ENCODE data around the gene MAML3.
"Not testable (repeated sequence)": the region's sequence is repeated elsewhere in the genome, so short reads cannot be mapped to it uniquely, and the experiment has no call there.

MAML3 gene

DNA sequence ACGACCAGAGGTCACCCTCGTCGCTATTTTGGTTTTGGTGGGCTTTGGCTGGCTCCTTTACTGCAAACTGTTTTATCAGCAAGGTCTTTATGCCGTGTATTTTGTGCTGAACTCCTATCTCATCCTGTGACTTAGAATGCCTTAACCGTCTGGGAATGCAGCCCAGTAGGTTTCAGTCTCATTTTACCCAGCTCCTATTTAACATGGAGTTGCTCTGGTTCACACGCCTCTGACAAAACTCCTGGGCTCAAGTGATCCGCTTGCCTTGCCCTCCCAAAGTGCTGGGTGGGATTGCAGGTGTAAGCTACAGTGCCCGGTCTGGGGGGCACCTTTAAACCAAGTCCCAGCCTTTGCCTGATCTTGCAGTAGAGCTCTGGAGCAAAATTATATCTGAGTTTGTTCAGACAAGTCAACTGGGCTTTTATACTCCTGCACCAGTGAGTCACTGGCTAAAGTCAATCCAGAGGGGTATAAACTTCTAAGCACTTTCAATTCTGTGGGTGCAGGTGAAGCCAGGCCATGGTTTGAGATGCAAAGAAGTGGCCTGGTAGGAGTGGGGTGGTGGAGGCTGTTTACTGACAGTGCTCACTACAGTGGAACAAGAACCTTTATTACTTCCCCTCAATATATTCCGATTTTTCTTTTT lies 438.1 kb downstream of the MAML3 start:
- Histone ChIP-seq H3K36me3 (ENCODE audit: control insufficient read depth in 1 of 2, insufficient read depth in 2 of 2, low read length in 2 of 2) (peaks cover 13 to 14% of the 10 kb centered on the region in 2 donors), H3K27ac (ENCODE audit: low read length) (no peak overlapping the region), H3K4me3 (ENCODE audit: low read depth in 1 of 2, low read length in 2 of 2) (no peak overlapping the region), H3K4me1 (ENCODE audit: control insufficient read depth in 1 of 2, insufficient read depth in 2 of 2, low read length in 2 of 2) (peaks cover 0 to 8% of the 10 kb centered on the region in 2 donors), H3K9me3 (ENCODE audit: control insufficient read depth in 1 of 2, low read length in 2 of 2) (no peaks in the 10 kb centered on the region), H3K27me3 (ENCODE audit: low read depth, low read length) (no peaks in the 10 kb centered on the region)

DNA sequence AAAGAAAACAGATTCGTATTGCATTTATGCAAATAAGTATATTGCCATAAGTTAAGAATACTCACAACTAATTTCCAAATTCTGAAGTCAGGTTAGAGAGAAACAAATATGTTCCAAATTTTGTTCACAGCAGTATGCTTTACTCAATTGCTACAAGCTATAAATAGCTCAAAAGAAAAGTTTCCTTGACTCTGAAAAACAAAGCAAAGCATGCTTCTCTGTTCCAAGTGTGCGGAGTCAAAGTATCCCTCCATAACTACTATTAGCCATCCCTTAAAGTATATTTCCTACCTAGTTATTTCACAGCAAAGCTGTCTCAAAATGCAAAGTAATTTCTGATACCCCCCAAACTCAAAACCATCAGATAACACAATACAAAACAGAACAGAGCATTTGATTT lies 441.1 kb downstream of the MAML3 start:
- Histone ChIP-seq H3K4me1 (ENCODE audit: control insufficient read depth in 1 of 2, insufficient read depth in 2 of 2, low read length in 2 of 2) (peaks cover 0 to 17% of the 10 kb centered on the region in 2 donors), H3K36me3 (ENCODE audit: control insufficient read depth in 1 of 2, insufficient read depth in 2 of 2, low read length in 2 of 2) (peaks cover 0 to 9% of the 10 kb centered on the region in 2 donors), H3K9me3 (ENCODE audit: control insufficient read depth in 1 of 2, low read length in 2 of 2) (no peaks in the 10 kb centered on the region), H3K27ac (ENCODE audit: low read length) (no peak overlapping the region), H3K27me3 (ENCODE audit: low read depth, low read length) (no peaks in the 10 kb centered on the region), H3K4me3 (ENCODE audit: low read depth in 1 of 2, low read length in 2 of 2) (no peak overlapping the region)

DNA sequence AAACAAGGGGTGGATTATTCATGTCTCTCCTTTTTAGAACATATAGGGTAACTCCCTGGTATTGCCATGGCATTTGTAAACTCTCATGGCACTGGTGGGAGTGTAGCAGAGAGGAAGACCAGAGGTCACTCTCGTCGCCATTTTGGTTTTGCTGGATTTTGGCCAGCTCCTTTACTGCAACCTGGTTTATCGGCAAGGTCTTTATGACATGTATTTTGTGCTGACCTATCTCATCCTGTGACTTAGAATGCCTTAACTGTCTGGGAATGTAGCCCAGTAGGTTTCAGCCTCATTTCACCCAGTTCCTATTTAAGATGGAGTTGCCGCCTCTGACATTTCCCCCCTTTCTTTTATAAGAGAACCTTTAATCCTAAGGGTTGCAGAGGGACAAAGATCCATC lies 442.5 kb downstream of the MAML3 start:
- Histone ChIP-seq H3K4me3 (ENCODE audit: low read depth in 1 of 2, low read length in 2 of 2) (no peak overlapping the region), H3K27me3 (ENCODE audit: low read depth, low read length) (no peaks in the 10 kb centered on the region), H3K27ac (ENCODE audit: low read length) (no peak overlapping the region), H3K9me3 (ENCODE audit: control insufficient read depth in 1 of 2, low read length in 2 of 2) (no peaks in the 10 kb centered on the region), H3K4me1 (ENCODE audit: control insufficient read depth in 1 of 2, insufficient read depth in 2 of 2, low read length in 2 of 2) (peaks cover 0 to 17% of the 10 kb centered on the region in 2 donors), H3K36me3 (ENCODE audit: control insufficient read depth in 1 of 2, insufficient read depth in 2 of 2, low read length in 2 of 2) (peaks cover 0 to 2% of the 10 kb centered on the region in 2 donors)

DNA sequence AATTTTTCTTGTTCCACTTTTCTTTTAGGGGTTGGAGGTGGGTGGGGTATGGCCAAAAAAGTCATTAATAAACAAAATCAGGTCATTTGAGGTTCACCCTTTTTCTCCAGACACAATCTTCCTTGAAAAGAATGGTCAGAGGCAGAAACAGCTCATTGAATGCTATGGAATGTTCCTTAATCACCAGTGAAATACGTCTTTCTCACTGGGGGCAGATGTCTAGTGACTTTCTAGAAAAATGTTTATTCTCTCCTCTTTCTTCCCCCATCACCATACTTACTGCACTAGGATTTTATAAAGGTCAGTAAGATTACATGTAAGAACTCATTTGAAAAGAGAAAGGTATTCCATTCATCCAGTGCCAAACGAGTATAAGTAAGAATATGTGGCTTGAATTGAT lies 443.9 kb downstream of the MAML3 start:
- H3K9me3 ChIP-seq (ENCODE audit: control insufficient read depth in 1 of 2, low read length in 2 of 2), result no peaks in the 10 kb centered on the region
- H3K4me1 ChIP-seq (ENCODE audit: control insufficient read depth in 1 of 2, insufficient read depth in 2 of 2, low read length in 2 of 2), result peaks cover 0 to 17% of the 10 kb centered on the region in 2 donors
- H3K36me3 ChIP-seq (ENCODE audit: control insufficient read depth in 1 of 2, insufficient read depth in 2 of 2, low read length in 2 of 2), result peaks cover 6 to 12% of the 10 kb centered on the region in 2 donors
- H3K27ac ChIP-seq (ENCODE audit: low read length), result no peak overlapping the region
- no peaks in the 10 kb centered on the region for H3K27me3 ChIP-seq (ENCODE audit: low read depth, low read length)
- H3K4me3 ChIP-seq (ENCODE audit: low read depth in 1 of 2, low read length in 2 of 2), result no peak overlapping the region

DNA sequence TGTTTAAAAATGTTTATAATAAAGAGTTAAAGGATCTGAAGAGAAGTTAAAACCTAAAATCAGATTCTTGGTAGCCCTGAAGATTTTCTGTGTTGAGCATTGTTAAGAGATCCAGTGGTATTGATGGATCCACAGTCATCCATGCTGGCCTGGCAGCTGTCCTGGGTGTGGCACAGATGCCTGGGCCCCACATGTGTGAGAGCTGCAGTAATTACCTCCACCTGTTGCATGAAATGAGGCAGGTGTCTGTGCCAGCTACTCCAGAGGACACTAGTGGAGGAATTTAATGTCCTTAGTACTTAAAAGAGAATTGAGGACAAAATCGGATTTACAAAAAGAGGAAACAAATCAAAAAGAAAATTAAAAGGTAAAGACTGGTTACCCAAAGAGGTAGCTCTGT lies 444.3 kb downstream of the MAML3 start:
- Histone ChIP-seq H3K9me3 (ENCODE audit: control insufficient read depth in 1 of 2, low read length in 2 of 2) (no peaks in the 10 kb centered on the region), H3K27me3 (ENCODE audit: low read depth, low read length) (no peaks in the 10 kb centered on the region), H3K27ac (ENCODE audit: low read length) (no peak overlapping the region), H3K4me3 (ENCODE audit: low read depth in 1 of 2, low read length in 2 of 2) (no peak overlapping the region), H3K4me1 (ENCODE audit: control insufficient read depth in 1 of 2, insufficient read depth in 2 of 2, low read length in 2 of 2) (peaks cover 0 to 17% of the 10 kb centered on the region in 2 donors), H3K36me3 (ENCODE audit: control insufficient read depth in 1 of 2, insufficient read depth in 2 of 2, low read length in 2 of 2) (peaks cover 9 to 15% of the 10 kb centered on the region in 2 donors)

DNA sequence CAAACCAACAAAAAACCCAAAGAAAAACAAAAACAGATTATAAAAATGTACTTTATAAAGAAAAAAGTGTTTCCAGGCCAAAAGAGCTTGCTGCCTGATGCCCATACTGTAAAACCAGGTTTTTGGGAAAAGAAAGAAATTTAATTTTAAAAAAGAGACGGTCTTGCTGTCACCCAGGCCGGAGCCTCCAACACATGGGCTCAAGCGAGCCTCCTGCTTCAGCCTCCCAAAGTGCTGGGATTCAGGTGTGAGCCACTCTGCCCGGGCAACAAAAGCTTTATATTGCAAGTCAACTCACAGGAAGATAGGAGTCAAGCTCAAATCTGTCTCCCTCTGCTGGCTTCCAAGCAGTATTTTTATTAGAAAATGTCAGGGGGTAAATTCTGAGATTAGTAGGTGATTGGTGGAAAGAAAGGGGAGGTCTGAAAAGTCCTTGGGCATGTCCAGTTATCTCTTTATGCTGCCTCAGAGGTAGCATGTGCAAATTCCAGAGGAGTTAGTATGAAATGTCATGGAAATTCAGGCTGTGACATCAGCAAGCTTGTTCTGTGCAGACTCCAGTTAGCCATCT lies 449.0 kb downstream of the MAML3 start:
- H3K9me3 ChIP-seq (ENCODE audit: control insufficient read depth in 1 of 2, low read length in 2 of 2), result no peaks in the 10 kb centered on the region
- no peaks in the 10 kb centered on the region for H3K27me3 ChIP-seq (ENCODE audit: low read depth, low read length)
- H3K4me1 ChIP-seq (ENCODE audit: control insufficient read depth in 1 of 2, insufficient read depth in 2 of 2, low read length in 2 of 2), result no peaks in the 10 kb centered on the region
- no peak overlapping the region for H3K27ac ChIP-seq (ENCODE audit: low read length)
- no peak overlapping the region for H3K4me3 ChIP-seq (ENCODE audit: low read depth in 1 of 2, low read length in 2 of 2)
- H3K36me3 ChIP-seq (ENCODE audit: control insufficient read depth in 1 of 2, insufficient read depth in 2 of 2, low read length in 2 of 2), result peaks cover 20 to 22% of the 10 kb centered on the region in 2 donors

DNA sequence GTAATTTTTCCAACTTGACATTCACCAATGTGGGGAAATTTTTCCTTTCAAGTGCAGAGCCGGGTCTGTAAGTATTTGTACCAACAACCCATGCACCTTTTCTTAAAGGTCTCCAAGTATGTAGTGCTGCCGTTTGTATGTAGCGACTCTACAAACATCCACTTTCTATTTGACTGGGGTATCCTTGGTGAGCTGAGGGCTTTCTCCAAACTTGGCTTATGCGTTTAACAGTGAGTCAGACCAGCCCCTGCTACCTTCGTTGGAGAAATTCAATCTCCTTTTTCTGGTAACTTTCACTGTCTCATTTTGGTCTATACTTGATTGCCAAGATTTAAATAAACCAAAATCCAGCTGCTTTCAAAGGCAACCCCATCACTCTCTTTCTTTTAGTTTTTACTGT lies 453.4 kb downstream of the MAML3 start:
- Histone ChIP-seq H3K9me3 (ENCODE audit: control insufficient read depth in 1 of 2, low read length in 2 of 2) (no peaks in the 10 kb centered on the region), H3K27ac (ENCODE audit: low read length) (no peak overlapping the region), H3K27me3 (ENCODE audit: low read depth, low read length) (no peaks in the 10 kb centered on the region), H3K4me3 (ENCODE audit: low read depth in 1 of 2, low read length in 2 of 2) (no peak overlapping the region), H3K36me3 (ENCODE audit: control insufficient read depth in 1 of 2, insufficient read depth in 2 of 2, low read length in 2 of 2) (peaks cover 20 to 29% of the 10 kb centered on the region in 2 donors), H3K4me1 (ENCODE audit: control insufficient read depth in 1 of 2, insufficient read depth in 2 of 2, low read length in 2 of 2) (no peaks in the 10 kb centered on the region)

DNA sequence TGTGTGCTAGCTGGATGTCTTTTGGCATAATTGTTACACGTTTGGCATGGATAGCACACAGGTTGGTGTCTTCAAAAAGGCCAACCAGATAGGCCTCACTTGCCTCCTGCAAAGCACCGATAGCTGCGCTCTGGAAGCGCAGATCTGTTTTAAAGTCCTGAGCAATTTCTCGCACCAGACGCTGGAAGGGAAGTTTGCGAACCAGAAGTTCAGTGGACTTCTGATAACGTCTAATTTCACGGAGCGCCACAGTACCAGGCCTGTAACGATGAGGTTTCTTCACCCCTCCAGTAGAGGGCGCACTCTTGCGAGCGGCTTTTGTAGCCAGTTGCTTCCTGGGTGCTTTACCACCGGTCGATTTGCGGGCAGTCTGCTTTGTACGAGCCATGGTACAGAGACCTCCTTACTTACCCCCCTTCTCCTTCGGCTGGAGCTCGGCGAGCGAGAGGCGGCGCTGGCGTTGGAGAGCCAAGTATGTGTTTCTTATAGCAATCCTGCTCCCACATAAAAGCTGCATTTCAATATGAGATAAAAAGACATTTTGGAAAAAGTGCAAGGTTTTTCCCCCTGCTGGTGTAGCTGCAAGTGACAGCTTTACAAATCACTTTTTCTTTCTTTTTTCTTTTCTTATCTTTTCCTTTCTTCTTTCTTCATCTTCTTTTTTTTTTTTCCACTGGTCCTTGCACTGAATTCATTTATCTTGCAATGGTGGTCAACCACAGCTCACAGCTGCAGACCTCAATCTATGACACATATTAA lies 455.6 kb downstream of the MAML3 start:
- not testable (repeated sequence) for H3K9me3 ChIP-seq (ENCODE audit: control insufficient read depth in 1 of 2, low read length in 2 of 2); H3K27me3 ChIP-seq (ENCODE audit: low read depth, low read length); H3K4me3 ChIP-seq (ENCODE audit: low read depth in 1 of 2, low read length in 2 of 2); H3K4me1 ChIP-seq (ENCODE audit: control insufficient read depth in 1 of 2, insufficient read depth in 2 of 2, low read length in 2 of 2); H3K27ac ChIP-seq (ENCODE audit: low read length)
- peaks cover 10 to 12% of the 10 kb centered on the region in 2 donors for H3K36me3 ChIP-seq (ENCODE audit: control insufficient read depth in 1 of 2, insufficient read depth in 2 of 2, low read length in 2 of 2)

DNA sequence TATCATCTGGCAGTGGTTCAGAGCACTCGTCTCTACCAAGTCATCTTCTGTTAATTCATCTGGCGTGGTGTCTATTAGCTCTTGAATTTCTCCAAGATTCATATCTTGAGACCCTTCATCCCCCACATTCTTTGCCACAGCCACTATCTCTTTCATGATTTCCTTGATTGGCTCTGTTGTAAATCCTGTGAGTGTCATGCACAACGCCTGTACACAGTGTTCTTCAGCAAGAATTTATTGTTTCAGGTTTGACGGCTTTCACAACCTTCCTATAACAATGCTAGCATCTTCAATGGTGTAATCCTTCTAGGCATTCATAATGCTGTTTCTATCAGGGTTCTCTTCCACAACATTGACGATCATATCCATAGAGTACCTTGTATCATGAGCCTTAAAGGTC lies 457.5 kb downstream of the MAML3 start:
- Histone ChIP-seq H3K9me3 (ENCODE audit: control insufficient read depth in 1 of 2, low read length in 2 of 2) (no peaks in the 10 kb centered on the region), H3K4me1 (ENCODE audit: control insufficient read depth in 1 of 2, insufficient read depth in 2 of 2, low read length in 2 of 2) (peaks cover 0 to 8% of the 10 kb centered on the region in 2 donors), H3K36me3 (ENCODE audit: control insufficient read depth in 1 of 2, insufficient read depth in 2 of 2, low read length in 2 of 2) (peaks cover 7 to 13% of the 10 kb centered on the region in 2 donors), H3K27me3 (ENCODE audit: low read depth, low read length) (no peaks in the 10 kb centered on the region), H3K27ac (ENCODE audit: low read length) (no peak overlapping the region), H3K4me3 (ENCODE audit: low read depth in 1 of 2, low read length in 2 of 2) (no peak overlapping the region)

DNA sequence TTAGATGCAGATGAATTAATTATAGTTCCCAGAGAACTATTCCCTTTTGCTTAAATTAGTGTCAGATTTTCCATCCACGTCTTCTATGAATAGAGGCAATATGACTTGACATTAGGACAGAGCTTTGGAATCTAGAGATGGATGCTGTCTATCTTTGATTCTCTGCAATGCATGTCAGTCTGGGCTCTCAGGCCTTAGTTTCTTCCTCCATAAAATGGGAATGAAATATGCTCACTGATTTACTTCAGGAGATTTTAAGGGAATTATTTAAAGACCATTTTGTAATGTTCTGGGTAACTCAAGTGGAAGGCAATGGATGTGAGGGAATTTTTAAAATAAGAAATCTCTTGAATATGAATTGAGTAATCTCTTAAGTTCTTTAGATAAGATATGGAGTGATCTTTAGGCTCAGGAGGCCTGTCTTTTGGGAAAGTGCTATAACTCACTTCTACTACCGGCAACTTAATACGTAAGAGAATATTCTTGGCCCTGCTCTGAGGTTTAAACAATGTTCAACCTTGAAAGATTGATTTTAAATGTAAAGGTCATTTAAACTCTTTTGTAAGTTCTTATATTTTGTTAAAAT lies 459.4 kb downstream of the MAML3 start:
- H3K36me3 ChIP-seq (ENCODE audit: control insufficient read depth in 1 of 2, insufficient read depth in 2 of 2, low read length in 2 of 2), result peaks cover 7 to 13% of the 10 kb centered on the region in 2 donors
- H3K27me3 ChIP-seq (ENCODE audit: low read depth, low read length), result no peaks in the 10 kb centered on the region
- no peak overlapping the region for H3K27ac ChIP-seq (ENCODE audit: low read length)
- H3K4me3 ChIP-seq (ENCODE audit: low read depth in 1 of 2, low read length in 2 of 2), result no peak overlapping the region
- no peaks in the 10 kb centered on the region for H3K9me3 ChIP-seq (ENCODE audit: control insufficient read depth in 1 of 2, low read length in 2 of 2)
- H3K4me1 ChIP-seq (ENCODE audit: control insufficient read depth in 1 of 2, insufficient read depth in 2 of 2, low read length in 2 of 2), result peaks cover 0 to 8% of the 10 kb centered on the region in 2 donors

DNA sequence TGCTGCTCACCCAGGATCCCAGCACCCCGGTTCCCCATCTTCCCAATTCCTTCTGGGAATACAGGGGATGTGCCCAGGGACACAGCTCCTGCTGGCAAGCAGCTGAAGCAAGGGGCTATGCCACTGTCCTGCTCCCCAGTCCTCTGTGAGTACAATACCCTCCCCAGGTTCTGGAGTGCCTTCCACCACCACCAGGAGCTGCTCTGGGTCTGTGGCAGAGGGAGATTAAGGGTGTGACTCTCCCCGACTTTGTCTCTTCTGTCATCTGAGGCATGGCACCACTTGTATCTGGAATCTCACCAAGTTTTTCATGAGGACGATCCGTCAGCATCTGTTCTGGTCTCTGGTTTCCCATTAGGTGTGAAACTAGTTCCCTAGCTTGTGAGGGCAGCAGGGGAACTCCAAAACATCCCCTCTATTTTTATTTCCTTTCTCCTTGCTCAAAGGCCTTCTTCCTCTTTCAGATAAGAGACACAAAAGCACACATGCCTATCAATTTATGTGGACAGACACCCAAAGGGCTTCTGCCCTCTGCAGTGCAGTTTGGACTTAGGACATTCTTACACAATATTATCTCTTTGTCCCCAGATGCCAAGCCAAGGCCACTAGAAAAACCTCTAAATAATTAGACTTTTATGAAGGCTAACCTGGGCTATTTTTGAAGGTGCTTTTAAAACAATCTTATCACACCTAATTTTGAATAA lies 461.5 kb downstream of the MAML3 start:
- no peak overlapping the region for H3K4me3 ChIP-seq (ENCODE audit: low read depth in 1 of 2, low read length in 2 of 2)
- no peaks in the 10 kb centered on the region for H3K27me3 ChIP-seq (ENCODE audit: low read depth, low read length)
- H3K4me1 ChIP-seq (ENCODE audit: control insufficient read depth in 1 of 2, insufficient read depth in 2 of 2, low read length in 2 of 2), result peaks cover 2 to 13% of the 10 kb centered on the region in 2 donors
- peaks cover 7 to 13% of the 10 kb centered on the region in 2 donors for H3K36me3 ChIP-seq (ENCODE audit: control insufficient read depth in 1 of 2, insufficient read depth in 2 of 2, low read length in 2 of 2)
- H3K27ac ChIP-seq (ENCODE audit: low read length), result no peak overlapping the region
- H3K9me3 ChIP-seq (ENCODE audit: control insufficient read depth in 1 of 2, low read length in 2 of 2), result no peaks in the 10 kb centered on the region
